SH-SY5Y (cell line): ENCODE data around the gene SLX4IP.

Experiments used
- GATA2 ChIP-seq: IDR thresholded peaks from 2 replicates; pipeline ENCODE4 v1.6.1; 2011; ENCODE audit warnings: mild to moderate bottlenecking, low read depth, low read length
- GATA3 ChIP-seq: IDR thresholded peaks from 2 replicates; pipeline ENCODE4 v1.6.1; 2011; ENCODE audit warnings: low read depth, mild to moderate bottlenecking, low read length, moderate library complexity

DNA sequence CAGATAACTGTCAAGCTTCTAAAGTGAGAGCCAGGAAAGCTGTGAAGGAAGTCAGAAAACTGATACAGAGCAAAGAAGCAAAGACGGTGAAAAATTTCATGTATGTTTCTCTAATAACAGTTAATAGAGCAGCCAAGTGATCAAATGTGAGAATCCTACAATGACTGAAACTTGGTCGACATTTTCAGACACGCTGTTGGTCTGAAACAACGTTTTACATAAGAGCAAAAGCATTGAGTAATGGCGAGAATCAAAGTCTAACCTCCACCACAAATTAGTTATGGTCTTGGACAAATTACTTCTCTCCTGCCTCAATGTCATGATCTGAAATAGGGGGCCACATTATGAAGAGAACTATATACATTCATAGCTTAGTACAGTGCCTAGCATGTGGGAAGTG lies 4.4 kb upstream of the SLX4IP start:
- no peak for TF ChIP-seq GATA2
- no peak for TF ChIP-seq GATA3
